Left lung (tissue), 10 donors: Measurements from ENCODE around the gene ELANE. TPM values are rescaled to one million over a fixed set of nuclear protein-coding genes. Genes with fewer than 3 reads are reported as not detected.
"Not testable (repeated sequence)": the region's sequence is repeated elsewhere in the genome, so short reads cannot be mapped to it uniquely, and the experiment has no call there.

Source experiments
- ATAC-seq: fragments of 200-7000 bp; cut with Tn5 transposase; one replicate; pipeline ENCODE4 v1.9.1; 2020; ENCODE audit warnings: moderate library complexity
- DNase-seq, 4 donors: peaks; one replicate each; pipeline ENCODE4 v3.0.0-alpha.2; 2013 to 2020
- H3K27ac ChIP-seq, 2 donors: fragments of 200-600 bp; sonication (generic) in 1 of 2; one replicate each; pipeline versions ENCODE4 v1.5.0 to v1.8.0; 2020 to 2021
- H3K27me3 ChIP-seq, 2 donors: fragments of 200-600 bp; sonication (generic) in 1 of 2; one replicate each; pipeline versions ENCODE4 v1.5.0 to v1.8.0; 2020 to 2021
- H3K36me3 ChIP-seq, 2 donors: fragments of 200-600 bp; sonication (generic) in 1 of 2; one replicate each; pipeline versions ENCODE4 v1.5.0 to v1.8.0; 2020 to 2021
- H3K4me1 ChIP-seq, 2 donors: fragments of 200-600 bp; one replicate each; pipeline ENCODE4 v1.8.0; 2021
- H3K4me3 ChIP-seq, 2 donors: fragments of 200-600 bp; sonication (generic) in 1 of 2; one replicate each; pipeline versions ENCODE4 v1.5.0 to v1.8.0; 2020 to 2021; ENCODE audit warnings: mild to moderate bottlenecking in 1 of 2
- H3K9me3 ChIP-seq, 2 donors: fragments of 200-600 bp; sonication (generic) in 1 of 2; one replicate each; pipeline versions ENCODE4 v1.5.0 to v1.8.0; 2020 to 2021
- CTCF ChIP-seq, 2 donors: fragments of 200-600 bp; sonication (generic) in 1 of 2; IDR thresholded peaks; one replicate each; pipeline versions ENCODE4 v1.5.0 to v1.8.0; 2021; ENCODE audit warnings: antibody characterized with exemption in 2 of 2
- intact Hi-C, 2 donors: fragments of 100-400 bp; cut with DNase I; formaldehyde crosslinking; loops; one replicate each; pipeline versions ENCODE4 v1.11.2 to v1.14.2; 2022
- polyA plus RNA-seq, 6 donors: library from polyadenylated mRNA; unstranded; fragments of 120-200 nt; gene quantifications; one replicate each; pipeline ENCODE4 v1.2.1, GENCODE V29; 2013; ENCODE audit not compliant: insufficient read length in 6 of 6
- total RNA-seq, 2 donors: library from RNA; stranded (reverse); fragmentation: NEBNext Ultra II Directional; extraction: Animal tissue kit (Norgen Biotek cat#: 25700); gene quantifications; one replicate each; pipeline ENCODE4 v1.2.1, GENCODE V29; 2021
- donor health status: DM: no; HTN: yes; CAD: no.
- donor health status: DM: no; HTN: no; CAD: no.

ELANE gene
- total and polyA plus RNA-seq, 8 donors, result 0.70 to 2.2 (median 1.2) TPM

DNA sequence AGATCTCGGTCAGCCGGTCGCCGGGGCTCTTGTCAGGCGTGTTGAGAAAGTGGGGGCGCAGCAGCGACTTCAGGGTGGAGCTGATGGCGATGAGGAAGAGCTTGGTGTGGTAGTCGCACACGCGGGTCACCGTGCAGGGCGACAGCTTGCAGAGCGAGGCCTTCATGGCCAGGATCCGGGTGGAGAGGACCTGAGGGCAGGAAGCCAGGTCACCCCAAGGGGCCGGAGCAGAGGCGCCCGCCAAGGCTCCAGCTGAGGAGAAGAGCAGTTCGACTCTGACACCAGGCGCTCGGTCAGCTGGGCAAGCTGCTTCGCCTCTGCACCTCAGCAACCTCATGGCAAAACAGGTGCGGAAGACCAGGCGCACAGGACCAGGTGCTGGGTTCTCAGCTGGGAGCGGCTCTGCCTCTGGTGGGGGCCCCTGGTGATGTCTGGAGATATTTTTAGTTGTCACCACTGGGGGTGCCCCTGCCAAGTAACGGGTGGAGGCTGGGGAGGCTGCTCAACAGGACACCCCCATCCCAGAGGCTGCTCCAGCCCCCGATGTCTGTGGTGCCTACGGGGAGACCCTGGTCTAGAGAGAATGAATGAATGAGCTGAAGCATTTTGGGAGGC is 23.3 kb downstream of the ELANE start:
- H3K36me3 ChIP-seq, result peaks cover 0 to 59% of the 10 kb centered on the region in 2 donors
- DNase-seq, result no peak
- no peak for TF ChIP-seq CTCF (IDR thresholded peaks at IDR 0.05)
- no peak overlapping the region for H3K27ac ChIP-seq
- intact Hi-C loops, result no loop called here
- ATAC-seq, result no peak
- peaks cover 0 to 10% of the 10 kb centered on the region in 2 donors for H3K4me1 ChIP-seq
- H3K4me3 ChIP-seq, result no peak overlapping the region
- H3K27me3 ChIP-seq, result no peaks in the 10 kb centered on the region
- no peaks in the 10 kb centered on the region for H3K9me3 ChIP-seq

DNA sequence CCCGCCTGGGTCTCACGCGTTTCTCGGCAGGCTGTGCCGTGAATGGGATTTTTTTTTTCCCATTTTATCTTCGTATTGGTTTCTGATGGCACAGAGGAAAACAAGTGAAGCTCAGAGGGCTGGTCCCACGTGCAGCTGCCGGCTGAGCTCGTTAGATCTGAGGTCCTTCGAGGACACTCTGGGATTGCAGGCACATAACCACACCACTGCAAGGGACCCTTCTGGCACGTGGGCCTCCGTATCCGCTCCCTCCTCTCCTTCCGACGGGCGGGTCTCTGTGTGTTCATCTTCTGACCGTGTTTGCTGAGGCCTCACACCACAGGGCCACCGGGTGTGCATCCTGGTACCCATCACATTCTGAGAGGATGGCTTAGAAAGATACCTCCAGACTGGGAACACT is 24.0 kb downstream of the ELANE start:
- no peak overlapping the region for H3K27ac ChIP-seq
- peaks cover 0 to 10% of the 10 kb centered on the region in 2 donors for H3K4me1 ChIP-seq
- TF ChIP-seq CTCF (IDR thresholded peaks at IDR 0.05), result no peak
- DNase-seq (no peak), ATAC-seq (no peak)
- H3K36me3 ChIP-seq, result peaks cover 0 to 59% of the 10 kb centered on the region in 2 donors
- H3K9me3 ChIP-seq, result no peaks in the 10 kb centered on the region
- no peak overlapping the region for H3K4me3 ChIP-seq
- H3K27me3 ChIP-seq, result no peaks in the 10 kb centered on the region
- intact Hi-C loops, result no loop called here

- peaks cover 0 to 64% of the 10 kb centered on the region in 2 donors for H3K36me3 ChIP-seq
- no peak overlapping the region for H3K4me3 ChIP-seq
- ATAC-seq (no peak), DNase-seq (no peak)
- no peak overlapping the region for H3K27ac ChIP-seq
- H3K27me3 ChIP-seq, result no peaks in the 10 kb centered on the region
- TF ChIP-seq CTCF (IDR thresholded peaks at IDR 0.05), result no peak
- H3K9me3 ChIP-seq, result no peaks in the 10 kb centered on the region
- intact Hi-C loops, result no loop called here
- H3K4me1 ChIP-seq, result peaks cover 0 to 9% of the 10 kb centered on the region in 2 donors
These were observed 24.7 kb downstream of the ELANE start for GRCh38 chr19:876780-877314.

DNA sequence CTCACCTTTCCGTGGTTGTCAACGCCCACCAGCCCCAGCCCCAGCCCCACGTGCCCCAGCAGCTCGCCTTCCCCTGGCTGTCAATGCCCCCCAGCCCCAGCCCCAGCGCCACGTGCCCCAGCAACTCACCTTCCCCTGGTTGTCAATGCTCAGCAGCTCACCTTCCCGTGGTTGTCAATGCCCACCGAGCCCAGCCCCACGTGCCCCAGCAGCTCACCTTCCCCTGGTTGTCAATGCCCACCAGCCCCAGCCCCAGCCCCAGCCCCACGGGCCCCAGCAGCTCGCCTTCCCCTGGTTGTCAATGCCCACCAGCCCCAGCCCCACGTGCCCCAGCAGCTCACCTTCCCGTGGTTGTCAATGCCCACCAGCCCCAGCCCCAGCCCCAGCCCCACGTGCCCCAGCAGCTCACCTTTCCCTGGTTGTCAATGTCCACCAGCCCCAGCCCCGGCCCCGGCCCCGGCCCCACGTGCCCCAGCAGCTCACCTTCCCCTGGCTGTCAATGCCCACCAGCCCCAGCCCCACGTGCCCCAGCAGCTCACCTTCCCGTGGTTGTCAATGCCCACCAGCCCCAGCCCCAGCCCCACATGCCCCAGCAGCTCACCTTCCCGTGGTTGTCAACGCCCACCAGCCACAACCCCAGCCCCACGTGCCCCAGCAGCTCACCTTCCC is 26.0 kb downstream of the ELANE start:
- intact Hi-C loops, H3K9me3 ChIP-seq, H3K4me1 ChIP-seq, DNase-seq, H3K4me3 ChIP-seq, H3K27me3 ChIP-seq, ATAC-seq, H3K27ac ChIP-seq: not testable (repeated sequence)
- H3K36me3 ChIP-seq, result peaks cover 0 to 76% of the 10 kb centered on the region in 2 donors

GRCh38 chr19:878751-879561 is 26.9 kb downstream of the ELANE start:
- intact Hi-C loops, H3K27ac ChIP-seq, H3K4me1 ChIP-seq, H3K9me3 ChIP-seq, H3K27me3 ChIP-seq, DNase-seq, H3K4me3 ChIP-seq, ATAC-seq: not testable (repeated sequence)
- peaks cover 0 to 76% of the 10 kb centered on the region in 2 donors for H3K36me3 ChIP-seq
